Measurements from ENCODE around the gene ITPR3.

Gene ITPR3

DNA sequence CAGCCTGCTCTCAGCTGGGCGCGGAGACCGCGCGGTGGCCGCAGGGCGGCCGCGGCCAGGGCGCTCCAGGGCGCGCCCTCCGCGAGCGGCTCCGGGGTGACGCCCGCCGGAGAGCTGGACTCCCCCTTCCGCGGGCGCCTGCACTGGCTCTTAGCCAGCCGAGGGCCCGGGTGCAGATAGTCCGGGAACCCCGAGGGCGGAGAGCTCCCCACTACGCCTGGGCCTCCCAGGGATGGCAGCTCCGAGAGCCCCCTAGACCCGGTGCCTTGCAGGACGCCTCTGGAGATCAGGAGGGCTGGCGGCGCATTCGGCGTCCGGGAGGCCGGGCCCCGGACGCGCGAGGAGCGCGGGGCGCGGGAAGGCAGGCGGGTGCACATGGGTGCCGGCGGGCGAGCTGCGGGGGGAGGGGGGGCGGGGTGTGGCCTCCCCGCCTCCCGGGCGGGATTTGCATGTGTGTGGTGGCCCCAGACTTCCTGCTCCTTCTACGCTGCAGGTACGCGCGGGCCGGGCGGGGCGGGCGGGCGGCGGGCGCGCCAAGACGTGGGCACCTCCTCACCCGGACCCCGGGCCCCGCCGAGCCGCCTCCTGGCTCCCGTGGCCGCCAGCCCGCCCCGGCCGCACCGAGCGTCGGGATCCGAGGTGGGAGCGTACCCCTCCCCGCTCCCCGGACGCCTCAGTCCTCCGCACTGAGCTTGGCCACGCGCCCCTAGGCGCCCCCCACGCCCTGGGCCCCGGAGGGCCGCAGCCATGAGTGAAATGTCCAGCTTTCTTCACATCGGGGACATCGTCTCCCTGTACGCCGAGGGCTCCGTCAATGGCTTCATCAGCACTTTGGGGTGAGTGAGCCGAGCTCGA lies at the start of gene ITPR3:
Gene ITPR3 (plus strand): TSS at position 467 of the 855 bp plus-strand sequence. CDS start 281 bp downstream, at position 748.
- no peak for DNase-seq

- DNase-seq, result no peak
Measured at GRCh38 chr6:33571637-33572316, 49.3 kb upstream of the ITPR3 start.

DNA sequence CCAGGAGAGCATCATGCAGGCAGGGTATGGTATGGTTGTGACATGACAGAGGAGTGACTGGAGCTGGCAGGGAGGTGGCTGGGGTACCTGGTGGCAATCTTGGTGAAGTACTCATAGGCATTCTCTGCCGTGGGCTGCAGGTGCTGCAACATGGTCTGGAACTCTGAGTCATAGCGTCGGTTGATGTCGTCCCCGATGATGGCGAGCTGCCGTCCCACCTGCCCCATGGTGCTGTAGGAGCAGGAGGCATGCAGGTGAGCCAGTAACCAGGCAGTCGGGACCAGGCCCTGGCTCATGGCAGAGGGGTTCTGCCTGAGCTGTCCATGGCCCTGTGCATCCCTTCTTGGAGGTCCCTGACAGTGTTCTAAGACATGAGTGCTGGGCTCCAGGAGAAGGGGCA lies 45.9 kb upstream of the ITPR3 start:
- DNase-seq, result no peak

- DNase-seq, result no peak
Measured at GRCh38 chr6:33576668-33577067, 44.5 kb upstream of the ITPR3 start.

DNA sequence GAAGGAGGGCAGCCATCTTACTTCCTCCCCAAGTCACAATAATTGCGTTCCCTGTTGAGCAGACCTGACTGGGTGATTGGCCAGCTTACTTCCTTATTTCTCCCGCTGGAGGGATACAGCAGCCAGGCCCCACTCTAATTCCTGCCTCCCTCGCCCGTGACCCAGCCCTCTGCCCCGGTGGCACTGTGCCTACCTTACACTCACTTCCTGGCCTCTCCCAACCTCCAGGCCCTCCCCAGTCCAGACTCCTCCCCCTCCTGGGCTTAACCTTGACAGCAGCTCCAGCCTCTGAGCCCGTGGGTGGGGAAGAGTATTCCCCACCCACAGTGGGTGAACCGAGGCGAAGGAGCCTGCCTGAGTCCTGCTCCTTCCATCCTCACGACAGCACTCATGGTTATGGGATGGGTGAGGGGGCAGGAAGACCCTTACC lies 44.0 kb upstream of the ITPR3 start:
- no peak for DNase-seq

DNA sequence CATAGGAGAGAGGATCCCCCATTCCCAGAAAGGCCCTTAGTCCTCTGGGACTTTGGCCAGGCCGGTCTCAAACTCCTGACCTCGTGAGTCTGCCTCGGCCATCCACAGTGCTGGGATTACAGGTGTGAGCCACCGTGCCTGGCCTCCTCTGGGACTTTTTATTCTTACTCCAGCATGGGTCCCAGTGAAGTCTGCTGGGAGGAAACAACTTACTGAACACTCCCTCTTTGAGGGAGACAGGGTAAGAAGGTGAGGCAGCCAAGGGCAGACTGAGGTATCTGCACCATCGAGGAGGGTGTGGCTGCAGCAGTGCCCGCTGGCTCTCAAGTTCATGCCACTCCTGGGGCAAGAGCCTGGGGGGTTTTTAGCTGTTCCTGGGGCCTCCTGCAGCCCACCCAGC lies 43.4 kb upstream of the ITPR3 start:
- no peak for DNase-seq

DNA sequence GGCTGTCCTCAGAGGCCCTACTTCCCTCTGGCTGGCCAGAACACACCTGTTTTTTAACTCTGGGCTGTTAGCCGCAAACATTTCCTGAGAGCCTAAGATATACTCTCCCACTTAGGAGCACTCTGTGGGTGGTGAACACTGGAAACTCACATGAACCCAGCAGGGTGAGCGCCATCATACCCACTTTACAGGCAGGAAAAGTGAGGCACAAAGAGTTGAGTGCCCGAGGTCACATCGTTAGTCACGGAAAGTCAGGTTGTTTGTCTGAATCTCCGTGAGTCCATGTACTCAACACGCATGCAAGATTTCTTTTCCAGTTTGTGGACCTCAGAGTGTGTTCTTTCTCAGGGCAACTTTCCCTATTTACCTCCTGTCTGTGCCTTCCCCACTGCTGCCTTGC lies 43.0 kb upstream of the ITPR3 start:
- DNase-seq, result no peak

DNA sequence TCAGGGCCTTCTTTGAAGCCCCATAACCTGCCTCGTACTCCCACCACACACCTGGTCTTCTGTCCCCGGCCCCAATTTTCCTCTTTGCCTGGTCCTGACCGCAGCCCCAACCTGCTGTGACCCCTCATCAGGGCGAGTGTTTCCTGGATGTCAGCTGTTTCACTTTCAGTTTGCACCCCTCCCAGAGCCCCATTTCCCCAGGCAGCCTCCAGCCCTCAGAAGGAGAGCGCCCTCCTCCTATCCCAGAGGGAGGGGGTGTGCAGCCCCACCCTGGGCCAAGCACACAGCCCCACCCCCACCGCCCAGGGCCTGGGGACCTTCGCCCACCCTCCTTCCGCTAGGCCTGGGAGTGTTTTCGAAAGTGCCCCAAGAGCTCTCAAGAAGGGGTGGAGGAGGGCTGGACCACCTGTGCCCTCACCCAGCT lies 42.5 kb upstream of the ITPR3 start:
- DNase-seq, result no peak

DNA sequence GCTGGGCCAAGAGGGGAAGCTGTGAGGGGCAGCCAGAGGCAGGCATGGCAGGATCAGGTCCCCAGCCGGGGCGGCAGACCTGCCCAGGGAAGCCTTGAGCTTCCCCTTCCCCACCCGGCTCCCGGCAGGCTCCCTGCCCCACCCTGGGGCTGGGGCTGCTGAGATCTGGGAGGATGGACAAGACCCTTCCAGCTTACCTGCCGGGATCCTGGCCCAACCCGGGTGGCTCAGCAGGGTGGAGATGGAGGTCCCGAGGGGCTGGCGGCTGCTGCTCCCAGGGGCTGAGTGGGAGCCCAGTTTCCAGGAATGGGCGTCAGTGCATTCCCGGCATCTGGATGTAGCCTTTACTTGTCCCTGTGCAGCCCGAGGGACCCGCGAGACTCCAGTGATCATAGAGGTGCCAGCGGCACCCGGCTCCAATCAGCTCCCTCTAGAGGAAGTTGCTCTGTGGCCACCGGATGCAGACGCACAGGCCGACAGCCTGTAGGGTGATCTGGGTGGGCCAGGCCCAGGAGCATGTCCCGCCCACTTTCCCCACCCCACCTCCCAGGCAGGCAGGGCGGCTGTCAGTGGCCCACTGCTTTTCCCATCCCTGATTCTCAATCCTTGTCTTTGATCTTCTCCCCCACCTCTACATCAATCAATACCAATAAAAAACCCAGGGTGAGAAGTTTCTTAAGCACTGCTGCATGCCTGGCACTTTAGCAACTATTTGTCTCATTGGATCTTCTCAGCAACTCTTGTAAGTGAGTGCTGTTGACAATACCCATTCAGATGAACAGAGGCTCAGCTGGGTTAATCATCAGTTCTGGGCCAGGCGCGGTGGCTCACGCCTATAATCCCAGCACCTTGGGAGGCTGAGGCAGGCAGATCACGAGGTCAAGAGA lies 41.1 kb upstream of the ITPR3 start, which contains the start of gene BAK1:
Gene BAK1 (minus strand): TSS at position 449 of the 887 bp plus-strand sequence. CDS start 2,672 bp downstream, outside the sequence.
- peak; percentile 73 for DNase-seq

DNA sequence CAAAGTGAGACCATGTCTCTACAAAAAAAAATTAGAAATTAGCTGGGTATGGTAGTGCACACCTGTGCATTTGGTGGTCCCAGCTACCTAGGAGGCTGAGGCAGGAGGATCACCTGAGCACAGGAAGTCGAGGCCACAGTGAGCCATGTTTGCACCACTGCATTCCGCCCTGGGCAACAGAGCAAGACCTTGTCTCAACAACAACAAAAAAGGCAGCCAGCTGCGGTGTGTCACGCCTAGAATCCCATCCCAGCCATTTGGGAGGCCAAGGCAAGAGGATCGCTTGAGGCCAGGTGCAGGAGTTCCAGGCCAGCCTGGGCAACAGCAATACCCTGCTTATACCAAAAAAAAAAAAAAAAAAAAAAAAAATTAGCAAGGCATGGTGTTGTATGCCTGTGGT lies 39.9 kb upstream of the ITPR3 start:
- DNase-seq, result no peak

- DNase-seq, result no peak
Measured at GRCh38 chr6:33583591-33584155, 37.4 kb upstream of the ITPR3 start.

DNA sequence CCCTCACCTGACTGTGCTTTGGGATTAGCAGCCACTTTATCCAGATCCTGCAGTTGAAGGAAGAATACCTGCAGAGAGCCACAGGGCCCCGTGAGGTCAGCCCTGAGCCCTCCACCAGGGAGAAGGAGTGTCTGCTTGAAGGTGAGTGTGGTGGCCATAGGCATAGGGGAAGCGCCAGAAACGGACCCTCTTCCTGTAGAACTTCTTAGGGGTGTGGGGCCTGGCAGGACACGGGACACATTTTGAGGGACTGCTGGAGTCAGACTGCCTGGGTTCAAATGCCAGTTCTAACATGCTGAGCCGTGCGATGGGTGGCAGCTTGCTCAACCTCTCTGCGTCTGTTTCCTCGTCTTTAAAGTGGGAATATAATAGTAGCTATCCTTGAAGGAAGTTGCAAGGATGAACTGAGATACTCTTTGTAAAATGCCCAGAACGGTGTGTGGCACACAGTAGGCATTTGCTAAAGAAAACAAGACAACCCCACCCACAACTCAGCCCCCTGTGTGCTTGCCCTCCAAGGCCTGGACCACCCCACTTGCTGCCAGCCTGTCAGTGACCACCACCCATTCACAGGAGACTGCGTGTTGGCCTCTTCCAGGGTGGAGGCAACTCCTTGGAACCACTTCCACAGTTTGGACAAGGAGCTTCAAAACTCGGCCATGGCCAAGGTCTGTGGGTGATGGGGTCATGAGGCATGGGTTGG lies 36.3 kb upstream of the ITPR3 start:
- no peak for DNase-seq

- DNase-seq, result peak; percentile 47
Measured at GRCh38 chr6:33585403-33586107, 35.6 kb upstream of the ITPR3 start.

GRCh38 chr6:33586108-33586640 lies 34.9 kb upstream of the ITPR3 start:
- no peak for DNase-seq

DNA sequence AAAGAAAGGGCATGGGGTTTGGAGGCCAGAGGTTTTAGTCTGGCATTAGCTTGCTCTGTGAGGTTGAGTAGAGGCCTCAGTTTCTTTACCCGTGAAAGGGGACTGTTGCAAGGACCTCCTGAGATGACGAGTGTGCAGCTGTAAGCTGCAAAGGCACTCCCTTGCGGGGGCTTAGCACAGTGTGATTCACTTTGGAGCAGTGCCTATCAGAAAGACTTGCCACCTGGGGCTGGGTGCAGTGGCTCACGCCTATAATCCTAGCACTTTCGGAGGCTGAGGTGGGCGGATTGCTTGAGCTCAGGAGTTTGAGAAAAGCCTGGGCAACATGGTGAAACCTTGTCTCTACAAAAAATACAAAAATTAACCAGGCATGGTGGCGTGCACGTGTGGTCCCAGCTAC lies 33.6 kb upstream of the ITPR3 start:
- DNase-seq, result no peak

GRCh38 chr6:33588894-33589293 lies 32.2 kb upstream of the ITPR3 start:
- no peak for DNase-seq

DNA sequence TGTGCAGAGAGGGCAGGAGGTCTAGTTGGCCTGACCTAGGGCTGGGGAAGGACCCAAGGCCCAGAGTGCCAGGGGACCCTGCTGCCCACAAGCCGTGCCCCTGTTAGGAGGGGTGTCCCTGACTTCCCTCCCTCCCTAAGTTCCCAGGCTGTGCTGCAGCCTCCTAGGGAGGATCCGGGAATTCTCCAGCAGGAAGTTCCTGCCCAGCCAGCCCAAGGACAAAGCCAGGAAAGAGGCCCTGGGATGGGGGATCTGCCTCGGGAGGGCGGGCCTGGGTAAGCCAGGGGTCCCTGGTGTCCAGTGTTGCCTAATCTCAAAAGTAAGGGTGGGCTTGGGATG lies 31.8 kb upstream of the ITPR3 start:
- DNase-seq, result no peak

GRCh38 chr6:33589731-33590530 lies 31.2 kb upstream of the ITPR3 start:
- DNase-seq, result peak; percentile 28

- DNase-seq, result no peak
Measured at GRCh38 chr6:33590531-33591198, 30.5 kb upstream of the ITPR3 start.
